HepG2 (cell line): ENCODE data around the gene NT5C. TPM values are rescaled to one million over a fixed set of nuclear protein-coding genes. Genes with fewer than 3 reads are reported as not detected.

Experiments used
- ATAC-seq: fragments of 200-7000 bp; cut with Tn5 transposase; 3 replicates; pipeline ENCODE4 v1.9.1; 2020; ENCODE audit warnings: mild to moderate bottlenecking, moderate library complexity
- BruUV-seq: library from RNA; stranded (reverse); fragments of 400-500 nt; replicated peaks from 2 replicates; lab custom pipeline; 2021; lab: Mats Ljungman, UMichigan
- CTCF ChIA-PET: fragments of 300-600 bp; formaldehyde crosslinking; extraction: SDS; loops from one replicate; lab custom pipeline; 2021; ENCODE audit warnings: low total read pairs, inconsistent platforms, low intra/inter-chr PET ratio; lab: Yijun Ruan, JAX
- POLR2A ChIA-PET: fragments of 350-600 bp; sonication (Branson Sonifier 250); formaldehyde crosslinking; loops from one replicate; lab custom pipeline; 2020; ENCODE audit warnings: antibody characterized with exemption, inconsistent platforms; lab: Yijun Ruan, JAX
- DNase-seq: peaks from one replicate; pipeline ENCODE4 v3.0.0-alpha.2; 2015; ENCODE audit warnings: low spot score
- FAIRE-seq: peaks from 3 replicates; lab custom pipeline; 2011; peaks lifted over from hg19 to GRCh38; lab: Jason Lieb, UNC
- H2AFZ ChIP-seq: one replicate; pipeline ENCODE4 v1.6.1; 2011; ENCODE audit warnings: low read length, inconsistent platforms
- H3K27ac ChIP-seq: fragments of 300-600 bp; 3 replicates; pipeline ENCODE4 v1.8.0; 2011; ENCODE audit warnings: mixed run types, mild to moderate bottlenecking, mixed read lengths, low read length, inconsistent platforms; ENCODE audit not compliant: insufficient read depth; ENCODE audit errors: extremely low read length
- H3K27me3 ChIP-seq, 2 experiments: fragments of 200-600 bp in 1 of 2; 2 replicates in 1 of 2; 3 replicates in 1 of 2; pipeline versions ENCODE4 v1.6.0 to v1.8.0; 2011; ENCODE audit warnings: low read length in 2 of 2, mild to moderate bottlenecking in 2 of 2, moderate library complexity in 2 of 2, inconsistent platforms in 1 of 2; ENCODE audit not compliant: insufficient read depth in 2 of 2, control insufficient read depth in 1 of 2
- H3K36me3 ChIP-seq, 2 experiments: fragments of 200-600 bp in 1 of 2; replicated peaks in 1 of 2; 2 replicates in 1 of 2; 3 replicates in 1 of 2; pipeline versions ENCODE4 v1.5.1 to v1.8.0; 2011; ENCODE audit warnings: low read length in 2 of 2, inconsistent platforms in 1 of 2; ENCODE audit not compliant: insufficient read depth in 2 of 2, control insufficient read depth in 1 of 2
- H3K4me1 ChIP-seq: 2 replicates; pipeline ENCODE4 v1.5.1; 2012; ENCODE audit warnings: low read length, inconsistent platforms; ENCODE audit not compliant: insufficient read depth
- H3K4me2 ChIP-seq: 2 replicates; pipeline ENCODE4 v1.6.0; 2011; ENCODE audit warnings: low read depth, low read length, inconsistent platforms
- H3K4me3 ChIP-seq, 3 experiments: fragments of 200-600 bp in 1 of 3; sonication (generic), shearing (Covaris generic) in 1 of 3; replicated peaks in 1 of 3; 2 replicates each; pipeline ENCODE4 v1.5.1; 2011 to 2016; ENCODE audit warnings: low read length in 3 of 3, inconsistent platforms in 2 of 3, low read depth in 2 of 3, mild to moderate bottlenecking in 2 of 3, control low read depth in 1 of 3, mixed read lengths in 1 of 3; ENCODE audit not compliant: insufficient read depth in 1 of 3
- H3K79me2 ChIP-seq: one replicate; pipeline ENCODE4 v1.6.1; 2011; ENCODE audit warnings: low read length, inconsistent platforms; ENCODE audit not compliant: insufficient read depth
- H3K9ac ChIP-seq: 2 replicates; pipeline ENCODE4 v1.6.0; 2011; ENCODE audit warnings: mild to moderate bottlenecking, low read depth, low read length, inconsistent platforms; ENCODE audit not compliant: insufficient read depth
- H3K9me3 ChIP-seq: 2 replicates; pipeline ENCODE4 v1.5.1; 2012; ENCODE audit warnings: mild to moderate bottlenecking, low read length
- H4K20me1 ChIP-seq: 2 replicates; pipeline ENCODE4 v1.6.0; 2011; ENCODE audit warnings: inconsistent platforms, mild to moderate bottlenecking, low read length, moderate library complexity; ENCODE audit not compliant: insufficient read depth
- BRD4 ChIP-seq: sonication (generic); formaldehyde crosslinking; IDR thresholded peaks from 2 replicates; pipeline ENCODE4 v1.4.0; 2020; ENCODE audit warnings: missing genetic modification reagents
- HNRNPL ChIP-seq: fragments of 200-400 bp; formaldehyde crosslinking; IDR thresholded peaks from 2 replicates; pipeline ENCODE4 v1.6.1; 2017; ENCODE audit warnings: mild to moderate bottlenecking, low read depth, low read length
- LCORL ChIP-seq, 2 experiments: fragments of 450-650 bp in 1 of 2; sonication (generic) in 1 of 2; formaldehyde crosslinking in 1 of 2; IDR thresholded peaks; 2 replicates each; pipeline versions ENCODE4 v1.5.0 to v1.6.1; 2017 to 2020; ENCODE audit warnings: antibody characterized with exemption in 1 of 2, missing genetic modification reagents in 1 of 2
- MED8 ChIP-seq: sonication (generic); formaldehyde crosslinking; IDR thresholded peaks from 2 replicates; pipeline ENCODE4 v1.8.1; 2023; ENCODE audit warnings: mild to moderate bottlenecking, missing genetic modification reagents; ENCODE audit not compliant: insufficient replicate concordance
- NRL ChIP-seq: sonication (generic); formaldehyde crosslinking; IDR thresholded peaks from 2 replicates; pipeline ENCODE4 v1.5.0; 2020; ENCODE audit warnings: missing genetic modification reagents, mild to moderate bottlenecking, moderate library complexity, borderline replicate concordance
- PAXIP1 ChIP-seq: sonication (generic); formaldehyde crosslinking; conservative IDR thresholded peaks from 2 replicates; pipeline ENCODE4 v1.4.0; 2020; ENCODE audit warnings: mild to moderate bottlenecking, missing genetic modification reagents, moderate library complexity
- POGK ChIP-seq: sonication (generic); formaldehyde crosslinking; conservative IDR thresholded peaks from 2 replicates; pipeline ENCODE4 v1.8.0; 2022; ENCODE audit warnings: mild to moderate bottlenecking, moderate library complexity, missing genetic modification reagents
- SAP130 ChIP-seq: IDR thresholded peaks from 2 replicates; pipeline ENCODE4 v1.6.1; 2016; ENCODE audit warnings: low read depth
- SRSF9 ChIP-seq: fragments of 200-400 bp; formaldehyde crosslinking; IDR thresholded peaks from 2 replicates; pipeline ENCODE4 v1.6.1; 2018; ENCODE audit warnings: borderline replicate concordance, mild to moderate bottlenecking, low read depth, low read length; ENCODE audit not compliant: insufficient read depth, poor library complexity, severe bottlenecking
- TFDP1 ChIP-seq: IDR thresholded peaks from 2 replicates; pipeline ENCODE4 v1.6.1; 2016; ENCODE audit warnings: missing compliant biosample characterization, missing genetic modification reagents, borderline replicate concordance
- ZFP37 ChIP-seq: sonication (generic); formaldehyde crosslinking; IDR thresholded peaks from 2 replicates; pipeline ENCODE4 v1.4.0; 2020; ENCODE audit warnings: missing genetic modification reagents, borderline replicate concordance
- ZNF224 ChIP-seq: sonication (generic); formaldehyde crosslinking; IDR thresholded peaks from 2 replicates; pipeline ENCODE4 v1.5.0; 2020; ENCODE audit warnings: mild to moderate bottlenecking, missing genetic modification reagents
- ZNF557 ChIP-seq: sonication (generic); formaldehyde crosslinking; IDR thresholded peaks from 2 replicates; pipeline ENCODE4 v1.4.0; 2020; ENCODE audit warnings: missing genetic modification reagents
- ZNF619 ChIP-seq: sonication (generic); formaldehyde crosslinking; IDR thresholded peaks from 2 replicates; pipeline ENCODE4 v1.4.0; 2020; ENCODE audit warnings: mild to moderate bottlenecking, missing genetic modification reagents
- ZNF883 ChIP-seq: sonication (generic); formaldehyde crosslinking; IDR thresholded peaks from 2 replicates; pipeline ENCODE4 v1.5.1; 2020; ENCODE audit warnings: mild to moderate bottlenecking, missing genetic modification reagents; ENCODE audit errors: not compliant biosample characterization
- WGBS: methylation state at CpG from one replicate; pipeline ENCODE4 v1.1.6; 2017; ENCODE audit warnings: low lambda C conversion rate; 5-methylcytosine and 5-hydroxymethylcytosine counted together
- in situ Hi-C: cut with HindIII; loops from 2 replicates; pipeline ENCODE4 v1.10.0; 2017; ENCODE audit warnings: low pct_unique_long_range_greater_than_20kb; ENCODE audit not compliant: extremely low pct_ligation_motif_present
- intact Hi-C: fragments of 100-400 bp; cut with micrococcal nuclease; formaldehyde crosslinking; loops from one replicate; pipeline ENCODE4 v1.10.0; 2022; ENCODE audit not compliant: unreplicated experiment
- polyA plus RNA-seq, 8 experiments: library from polyadenylated mRNA; depleted of rRNA in 3 of 8; stranded (reverse) in 7 of 8; unstranded in 1 of 8; fragments of >200 nt; fragmentation: Illumina TruSeq in 4 of 8; extraction: Trizol in 4 of 8; gene quantifications; 2 replicates each; pipeline versions ENCODE4 v1.2.1 to v1.2.3, GENCODE V29; 2011 to 2016; ENCODE audit warnings: low read depth in 4 of 8, missing spikeins in 1 of 8, mixed read lengths in 1 of 8; ENCODE audit not compliant: insufficient read depth in 1 of 8
- total RNA-seq, 5 experiments: library from RNA; depleted of rRNA; stranded (reverse); fragments of >200 nt; fragmentation: Illumina TruSeq; extraction: Trizol; gene quantifications; 2 replicates each; pipeline ENCODE4 v1.2.3, GENCODE V29; 2016; ENCODE audit warnings: low read depth in 1 of 5

Gene NT5C
- total and polyA plus RNA-seq, 2 of the 13 experiments (the other 11 are each of a cell fraction or from before 2014, with no cell fraction given) = 42.8 to 48.6 TPM

- Histone ChIP-seq H2AFZ (no peak overlapping the region), H3K36me3 (no peaks in the 10 kb centered on the region), H3K9me3 (no peaks in the 10 kb centered on the region), H3K4me2 (peak overlapping the region; percentile 90), H4K20me1 (no peaks in the 10 kb centered on the region; the same call in 1 of the 2 replicates), H3K4me3 (peak overlapping the region; percentile 57 to 76 (median 68); a peak in 5 of 6 replicates), H3K27ac (peak overlapping the region; percentile 5), H3K27me3 (peaks cover 0 to 17% of the 10 kb centered on the region in 2 experiments; a peak in 1 of 5 replicates), H3K4me1 (peaks cover 97% of the 10 kb centered on the region), H3K79me2 (no peaks in the 10 kb centered on the region), H3K9ac (peak overlapping the region; percentile 75)
- ChIA-PET CTCF (no interaction called here), POLR2A (interaction anchor here (0.6 to 3.8 kb wide), 18 partner anchors 7 to 220 kb away, joined by 3 to 20 read pairs (median 8); partner anchors contain the start of genes ARMC7 and MRPL58)
- WGBS = 21% methylated on average over 11 of the region's 11 CpGs
- intact Hi-C loops (loop anchor here (5.0 kb wide), 1 partner anchor 41 kb away; the partner anchor contains the start of genes ATP5PD and KCTD2), in situ Hi-C loops (no loop called here)
- BruUV-seq = TSS peak; percentile 75
- DNase-seq (peak; percentile 57), FAIRE-seq (no peak), ATAC-seq (peak; percentile 22)
- TF ChIP-seq ZNF883 (peak; percentile 51), TFDP1 (CRISPR knock-in tag) (peak; percentile 20; the same call in 1 of the 2 replicates), NRL (CRISPR knock-in tag) (0 out of 2 replicates have a peak, but pooled peaks have one; percentile 49), LCORL (IDR thresholded peaks at IDR 0.05) (no peak), LCORL (CRISPR knock-in tag; IDR thresholded peaks at IDR 0.05) (peak; percentile 77), MED8 (CRISPR knock-in tag) (no peak), BRD4 (CRISPR knock-in tag) (no peak), HNRNPL (0 out of 2 replicates have a peak, but pooled peaks have one; percentile 27), ZFP37 (CRISPR knock-in tag) (peak; percentile 52; the same call in 1 of the 2 replicates), SAP130 (CRISPR knock-in tag) (peak; percentile 84), ZNF557 (CRISPR knock-in tag) (no peak), POGK (CRISPR knock-in tag) (0 out of 2 replicates have a peak, but pooled peaks have one; percentile 17), ZNF619 (peak; percentile 57; the same call in 1 of the 2 replicates), SRSF9 (no peak), ZNF224 (0 out of 2 replicates have a peak, but pooled peaks have one; percentile 41), PAXIP1 (CRISPR knock-in tag) (peak; percentile 63)
Measured at GRCh38 chr17:75088465-75089417, 42.8 kb downstream of the NT5C start.
